Left lung (tissue), 14 donors: Measurements from ENCODE around the gene KRT71. TPM values are rescaled to one million over a fixed set of nuclear protein-coding genes. Genes with fewer than 3 reads are reported as not detected.

ENCODE experiments used
- ATAC-seq: fragments of 200-7000 bp; cut with Tn5 transposase; one replicate; pipeline ENCODE4 v1.9.1; 2020; ENCODE audit warnings: moderate library complexity
- DNase-seq, 4 donors: peaks; one replicate each; pipeline ENCODE4 v3.0.0-alpha.2; 2013 to 2020
- H3K27ac ChIP-seq, 2 donors: fragments of 200-600 bp; sonication (generic) in 1 of 2; one replicate each; pipeline versions ENCODE4 v1.5.0 to v1.8.0; 2020 to 2021
- H3K27me3 ChIP-seq, 2 donors: fragments of 200-600 bp; sonication (generic) in 1 of 2; one replicate each; pipeline versions ENCODE4 v1.5.0 to v1.8.0; 2020 to 2021
- H3K36me3 ChIP-seq, 2 donors: fragments of 200-600 bp; sonication (generic) in 1 of 2; one replicate each; pipeline versions ENCODE4 v1.5.0 to v1.8.0; 2020 to 2021
- H3K4me1 ChIP-seq, 2 donors: fragments of 200-600 bp; one replicate each; pipeline ENCODE4 v1.8.0; 2021
- H3K4me3 ChIP-seq, 2 donors: fragments of 200-600 bp; sonication (generic) in 1 of 2; one replicate each; pipeline versions ENCODE4 v1.5.0 to v1.8.0; 2020 to 2021; ENCODE audit warnings: mild to moderate bottlenecking in 1 of 2
- H3K9me3 ChIP-seq, 2 donors: fragments of 200-600 bp; sonication (generic) in 1 of 2; one replicate each; pipeline versions ENCODE4 v1.5.0 to v1.8.0; 2020 to 2021
- CTCF ChIP-seq, 2 donors: fragments of 200-600 bp; sonication (generic) in 1 of 2; IDR thresholded peaks; one replicate each; pipeline versions ENCODE4 v1.5.0 to v1.8.0; 2021; ENCODE audit warnings: antibody characterized with exemption in 2 of 2
- intact Hi-C, 2 donors: fragments of 100-400 bp; cut with DNase I; formaldehyde crosslinking; loops; one replicate each; pipeline versions ENCODE4 v1.11.2 to v1.14.2; 2022
- long read RNA-seq, 12 donors: library from polyadenylated mRNA in 2 of 12; unstranded in 2 of 12; transcript quantifications; one replicate each; pipeline ENCODE4 v2.0.0 and lab custom pipeline, GENCODE V29; 2019 to 2026
- polyA plus RNA-seq, 6 donors: library from polyadenylated mRNA; unstranded; fragments of 120-200 nt; gene quantifications; one replicate each; pipeline ENCODE4 v1.2.1, GENCODE V29; 2013; ENCODE audit not compliant: insufficient read length in 6 of 6
- total RNA-seq, 2 donors: library from RNA; stranded (reverse); fragmentation: NEBNext Ultra II Directional; extraction: Animal tissue kit (Norgen Biotek cat#: 25700); gene quantifications; one replicate each; pipeline ENCODE4 v1.2.1, GENCODE V29; 2021
- donor health status: DM: no; HTN: yes; CAD: no.
- donor health status: DM: no; HTN: no; CAD: no.

The KRT71 gene
- total RNA-seq (not detected), polyA plus RNA-seq (under 1 TPM in 4 of 6 donors, not detected in 2; 0.10 to 0.18 (median 0.15) TPM)
- long read RNA-seq, donor 1 = 0 reads
- long read RNA-seq, donor 2 = 0 reads
- long read RNA-seq, donor 3 = 0 reads
- long read RNA-seq, donor 4 = 0 reads
- long read RNA-seq, donor 5 = 0 reads
- long read RNA-seq, donor 6 = 0 reads
- long read RNA-seq, donor 7 = 0 reads
- long read RNA-seq, donor 8 = 0 reads
- long read RNA-seq, donor 9 = 0 reads
- long read RNA-seq, donor 10 = 0 reads
- long read RNA-seq, donor 11 = 0 reads
- long read RNA-seq, donor 12 = 0 reads

- H3K36me3 ChIP-seq = no peaks in the 10 kb centered on the region
- DNase-seq = no peak
These were observed at the start of gene KRT71 for GRCh38 chr12:52552681-52553195. Gene KRT71, minus strand, starts transcription at chr12:52553145. Its CDS starts 68 bp downstream, at chr12:52553077.

GRCh38 chr12:52602552-52602951 is 49.6 kb upstream of the KRT71 start:
- Histone ChIP-seq H3K36me3 (no peaks in the 10 kb centered on the region), H3K4me1 (no peaks in the 10 kb centered on the region), H3K4me3 (no peak overlapping the region), H3K27ac (no peak overlapping the region), H3K27me3 (peaks cover 27 to 74% of the 10 kb centered on the region in 2 donors), H3K9me3 (no peaks in the 10 kb centered on the region)
- intact Hi-C loops = no loop called here
- DNase-seq (no peak), ATAC-seq (no peak)
- no peak for TF ChIP-seq CTCF (IDR thresholded peaks at IDR 0.05)

More at GRCh38 chr12:52552681-52553195, at the start of gene KRT71:
- Histone ChIP-seq H3K27ac (no peak within 1 kb of the TSS), H3K4me3 (no peak within 1 kb of the TSS), H3K27me3 (peaks cover 6 to 79% of the 10 kb centered on the region in 2 donors), H3K9me3 (no peaks in the 10 kb centered on the region), H3K4me1 (no peaks in the 10 kb centered on the region)
- intact Hi-C loops = no loop called here
- no peak for ATAC-seq
- no peak for TF ChIP-seq CTCF (IDR thresholded peaks at IDR 0.05)

- intact Hi-C loops = no loop called here
- no peak overlapping the region for H3K27ac ChIP-seq
- no peak for DNase-seq
- H3K9me3 ChIP-seq = no peaks in the 10 kb centered on the region
- H3K27me3 ChIP-seq = peaks cover 27 to 77% of the 10 kb centered on the region in 2 donors
- TF ChIP-seq CTCF (IDR thresholded peaks at IDR 0.05) = no peak
- H3K4me3 ChIP-seq = no peak overlapping the region
- no peaks in the 10 kb centered on the region for H3K36me3 ChIP-seq
- no peak for ATAC-seq
- H3K4me1 ChIP-seq = no peaks in the 10 kb centered on the region
These were observed 48.7 kb upstream of the KRT71 start for GRCh38 chr12:52601671-52602070.

GRCh38 chr12:52600941-52601481 is 48.1 kb upstream of the KRT71 start, which contains the start of gene KRT72:
Gene KRT72, minus strand, starts transcription at chr12:52601463. Its CDS starts 11 bp downstream, at chr12:52601452.
- H3K27me3 ChIP-seq = peaks cover 27 to 80% of the 10 kb centered on the region in 2 donors
- intact Hi-C loops = no loop called here
- no peaks in the 10 kb centered on the region for H3K36me3 ChIP-seq
- DNase-seq (peak in 1 of 4 donors; percentile 73), ATAC-seq (no peak)
- TF ChIP-seq CTCF (IDR thresholded peaks at IDR 0.05) = no peak
- H3K9me3 ChIP-seq = no peaks in the 10 kb centered on the region
- H3K27ac ChIP-seq = no peak within 1 kb of the TSS
- H3K4me3 ChIP-seq = no peak within 1 kb of the TSS
- no peaks in the 10 kb centered on the region for H3K4me1 ChIP-seq

- no peak for TF ChIP-seq CTCF (IDR thresholded peaks at IDR 0.05)
- Histone ChIP-seq H3K4me3 (no peak overlapping the region), H3K27ac (no peak overlapping the region), H3K27me3 (peaks cover 27 to 83% of the 10 kb centered on the region in 2 donors), H3K4me1 (no peaks in the 10 kb centered on the region), H3K36me3 (no peaks in the 10 kb centered on the region), H3K9me3 (no peaks in the 10 kb centered on the region)
- DNase-seq (no peak), ATAC-seq (no peak)
- intact Hi-C loops = no loop called here
These were observed 47.5 kb upstream of the KRT71 start for GRCh38 chr12:52600475-52600874.
